Activated CD4-positive, alpha-beta T cell treated with anti-CD3 and anti-CD28 coated beads, Interleukin-2, amount 50 U/mL, for 16 hours (primary cell): ENCODE measurements around the gene HBA2.
"Not testable (repeated sequence)": the region's sequence is repeated elsewhere in the genome, so short reads cannot be mapped to it uniquely, and the experiment has no call there.

Source experiments
- DNase-seq: peaks from one replicate; pipeline ENCODE4 v3.0.0-alpha.2; 2020

Gene HBA2

GRCh38 chr16:176006-176405, 3.3 kb downstream of the HBA2 start:
- DNase-seq, result not testable (repeated sequence)

GRCh38 chr16:176477-177382, 4.1 kb downstream of the HBA2 start, which contains the start of gene HBA1:
Gene HBA1, plus strand, starts transcription at chr16:176680. Its CDS starts 37 bp downstream, at chr16:176717.
- DNase-seq, result not testable (repeated sequence)

GRCh38 chr16:177394-177822, 4.7 kb downstream of the HBA2 start:
- DNase-seq, result no peak

- no peak for DNase-seq
Measured at GRCh38 chr16:177981-178667, 5.4 kb downstream of the HBA2 start.

DNA sequence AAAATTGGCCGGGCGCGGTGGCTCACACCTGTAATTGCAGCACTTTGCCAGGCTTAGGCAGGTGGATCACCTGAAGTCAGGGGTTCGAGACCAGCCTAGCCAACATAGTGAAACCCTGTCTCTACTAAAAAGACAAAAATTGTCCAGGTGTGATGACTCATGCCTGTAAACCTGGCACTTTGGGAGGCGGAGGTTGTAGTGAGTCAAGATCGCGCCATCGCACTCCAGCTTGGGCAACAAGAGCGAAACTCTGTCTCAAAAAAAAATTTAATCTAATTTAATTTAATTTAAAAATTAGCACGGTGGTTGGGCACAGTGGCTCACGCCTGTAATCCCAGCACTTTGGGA, 6.0 kb downstream of the HBA2 start:
- no peak for DNase-seq

GRCh38 chr16:179211-180092, 6.8 kb downstream of the HBA2 start:
- no peak for DNase-seq

DNA sequence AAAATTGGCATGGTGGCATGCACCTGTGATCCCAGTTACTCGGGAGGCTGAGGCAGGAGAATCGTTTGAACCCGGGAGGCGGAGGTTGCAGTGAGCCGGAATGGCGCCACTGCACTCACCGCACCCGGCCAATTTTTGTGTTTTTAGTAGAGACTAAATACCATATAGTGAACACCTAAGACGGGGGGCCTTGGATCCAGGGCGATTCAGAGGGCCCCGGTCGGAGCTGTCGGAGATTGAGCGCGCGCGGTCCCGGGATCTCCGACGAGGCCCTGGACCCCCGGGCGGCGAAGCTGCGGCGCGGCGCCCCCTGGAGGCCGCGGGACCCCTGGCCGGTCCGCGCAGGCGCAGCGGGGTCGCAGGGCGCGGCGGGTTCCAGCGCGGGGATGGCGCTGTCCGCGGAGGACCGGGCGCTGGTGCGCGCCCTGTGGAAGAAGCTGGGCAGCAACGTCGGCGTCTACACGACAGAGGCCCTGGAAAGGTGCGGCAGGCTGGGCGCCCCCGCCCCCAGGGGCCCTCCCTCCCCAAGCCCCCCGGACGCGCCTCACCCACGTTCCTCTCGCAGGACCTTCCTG, 7.5 kb downstream of the HBA2 start, which contains the start of gene HBQ1:
Gene HBQ1, plus strand, starts transcription at position 359 of the 575 bp plus-strand sequence. Its CDS starts 28 bp downstream, at position 387.
- DNase-seq, result peak; percentile 23

GRCh38 chr16:180681-181564, 8.2 kb downstream of the HBA2 start:
- DNase-seq, result peak; percentile 81

- no peak for DNase-seq
Measured at GRCh38 chr16:181565-182021, 8.9 kb downstream of the HBA2 start.

- no peak for DNase-seq
Measured at GRCh38 chr16:183005-183404, 10.3 kb downstream of the HBA2 start.

DNA sequence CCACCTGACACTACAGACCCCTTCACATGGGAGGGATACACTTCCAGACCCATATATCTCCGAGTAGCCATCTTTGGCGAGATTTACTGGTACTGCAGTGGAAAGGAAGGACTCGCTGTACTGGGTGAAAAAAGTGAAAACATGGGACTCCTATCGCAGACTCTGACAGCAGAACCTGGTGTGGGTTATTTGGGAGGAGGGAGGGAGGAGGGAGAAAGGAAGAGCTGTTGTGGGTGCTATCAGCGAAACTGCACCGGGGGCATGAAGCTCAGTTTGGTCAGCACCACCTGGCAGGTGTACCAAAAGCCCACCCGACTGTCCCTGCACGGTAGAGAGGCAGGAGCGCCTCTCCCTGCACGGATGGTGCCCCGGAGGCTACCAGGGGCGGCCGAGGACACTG, 12.5 kb downstream of the HBA2 start:
- no peak for DNase-seq

GRCh38 chr16:185691-186090, 13.0 kb downstream of the HBA2 start:
- DNase-seq, result no peak

DNA sequence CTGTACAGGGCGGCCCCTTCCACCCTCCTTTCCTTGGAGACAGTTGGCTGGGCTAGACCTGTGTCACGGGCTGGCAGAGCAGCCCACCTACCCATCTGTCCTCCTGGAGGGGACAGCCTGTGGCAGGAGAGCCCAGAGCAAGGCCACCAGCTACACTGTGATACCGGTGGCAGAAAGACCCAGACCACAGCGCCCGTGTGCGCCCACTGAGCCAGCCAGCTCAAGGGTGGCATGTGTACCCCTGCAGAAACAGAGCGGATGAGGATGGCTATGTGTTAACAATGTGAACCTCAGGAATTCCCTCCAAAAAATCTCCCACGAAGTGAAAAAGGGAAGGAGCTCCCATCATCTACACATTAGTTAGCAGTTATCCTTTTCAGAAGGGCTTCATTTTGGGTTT, 14.7 kb downstream of the HBA2 start:
- no peak for DNase-seq

DNA sequence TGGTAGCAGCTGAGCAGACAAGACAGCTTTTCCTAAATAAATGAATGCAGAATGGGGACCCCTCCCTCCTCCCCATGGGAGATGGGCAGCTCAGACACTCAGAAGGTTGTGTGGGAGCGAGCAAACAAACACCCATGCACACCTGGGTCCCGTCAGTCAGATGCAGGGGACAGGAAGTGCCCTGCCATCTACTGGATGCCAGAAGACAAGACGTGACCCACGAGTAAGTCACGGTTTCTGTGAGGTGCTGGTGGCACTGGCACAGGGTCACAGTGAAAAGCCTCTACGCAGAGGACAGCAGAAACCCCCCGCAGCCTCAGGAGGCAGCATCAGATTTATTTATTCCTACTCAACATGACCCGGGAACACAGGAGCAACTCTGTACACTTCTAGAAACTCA, 16.0 kb downstream of the HBA2 start:
- DNase-seq, result peak; percentile 28

DNA sequence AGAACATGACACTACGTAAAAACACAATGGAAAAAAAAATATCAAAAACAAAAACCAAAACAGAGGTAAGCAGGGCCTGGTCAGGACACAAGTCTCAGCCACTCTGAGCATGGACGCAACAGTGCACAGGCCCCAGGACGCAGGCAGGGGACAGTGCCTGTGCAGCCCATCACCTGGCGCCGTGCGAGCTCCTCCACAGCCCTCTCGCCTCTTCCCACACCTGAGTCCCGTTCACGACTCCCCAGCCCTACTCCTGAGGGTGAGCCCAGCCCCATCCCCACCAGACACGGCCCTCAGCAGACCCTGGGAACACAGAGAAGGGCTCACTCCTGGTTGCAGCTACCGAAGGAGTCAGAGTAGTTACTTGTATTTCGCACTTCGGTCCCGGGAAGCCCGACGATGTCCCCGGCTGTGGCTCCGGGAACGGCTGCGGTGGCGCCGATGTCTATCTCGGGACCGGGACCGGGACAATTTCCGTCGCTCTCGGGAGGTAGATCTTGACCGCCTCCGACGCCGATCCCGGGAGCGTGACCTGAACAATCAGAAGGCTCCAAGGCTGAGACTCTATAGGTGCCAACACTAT, 17.0 kb downstream of the HBA2 start:
- DNase-seq, result no peak

GRCh38 chr16:191831-192230, 19.2 kb downstream of the HBA2 start:
- no peak for DNase-seq

- no peak for DNase-seq
Measured at GRCh38 chr16:192686-193085, 20.0 kb downstream of the HBA2 start.

DNA sequence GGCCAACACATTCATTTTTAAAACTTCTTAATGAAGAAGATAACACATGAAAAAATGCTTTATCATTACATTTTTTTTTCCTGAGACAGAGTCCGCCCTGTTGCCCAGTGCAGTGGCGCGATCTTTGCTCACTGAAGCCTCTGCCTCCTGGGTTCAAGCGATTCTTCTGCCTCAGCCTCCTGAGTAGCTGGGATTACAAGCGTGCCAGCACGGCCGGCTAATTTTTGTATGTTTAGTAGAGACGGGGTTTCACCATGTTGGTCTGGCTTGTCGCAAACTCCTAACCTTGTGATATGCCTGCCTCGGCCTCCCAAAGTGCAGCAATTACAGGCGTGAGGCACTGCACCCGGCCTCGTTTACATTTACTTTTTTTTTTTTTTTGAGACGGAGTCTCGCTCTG, 20.8 kb downstream of the HBA2 start:
- no peak for DNase-seq

DNA sequence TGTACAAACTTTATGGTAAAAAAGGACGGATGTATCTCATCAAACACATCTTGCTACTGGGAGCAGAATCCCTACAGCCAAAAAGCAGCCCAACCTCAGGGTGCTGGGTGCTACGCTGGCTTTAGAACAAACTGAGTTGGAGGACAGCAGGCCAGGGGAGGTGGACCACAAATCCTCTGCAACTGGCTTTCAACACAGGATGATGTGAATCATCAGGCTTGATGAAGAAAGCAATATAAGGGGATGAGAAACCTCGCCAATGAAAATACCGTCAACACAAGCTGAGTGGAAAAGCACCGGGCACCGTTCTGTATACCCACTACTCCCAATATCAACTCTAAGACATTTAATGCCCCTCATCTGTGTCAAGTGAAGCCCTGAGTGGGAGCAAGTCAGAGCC, 21.8 kb downstream of the HBA2 start:
- no peak for DNase-seq

GRCh38 chr16:200388-200787, 27.7 kb downstream of the HBA2 start:
- DNase-seq, result no peak

DNA sequence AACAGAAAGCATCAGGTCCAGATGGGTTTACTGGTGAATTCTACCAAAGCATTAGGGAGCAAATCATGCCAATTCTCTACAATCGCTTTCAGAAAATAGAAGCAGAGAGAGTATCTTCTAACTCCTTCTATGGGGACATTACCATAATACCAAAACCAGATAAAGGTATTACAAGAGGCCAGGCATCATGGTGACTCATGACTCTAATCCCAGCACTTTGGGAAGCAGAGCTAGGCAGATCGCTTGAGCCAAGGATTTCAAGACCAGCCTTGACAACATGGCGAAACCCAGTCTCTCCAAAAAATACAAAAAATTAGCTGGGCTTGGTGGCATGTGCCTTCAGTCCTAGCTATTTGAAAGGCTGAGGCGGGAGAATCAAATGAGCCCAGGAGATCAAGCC, 30.6 kb downstream of the HBA2 start:
- DNase-seq, result no peak
